ENCODE data around the gene KCNMA1. TPM values are rescaled to one million over a fixed set of nuclear protein-coding genes. Genes with fewer than 3 reads are reported as not detected.

KCNMA1 gene
- total and polyA plus RNA-seq, 2 donors from 2014 or later, result 4.2 to 8.9 TPM

DNA sequence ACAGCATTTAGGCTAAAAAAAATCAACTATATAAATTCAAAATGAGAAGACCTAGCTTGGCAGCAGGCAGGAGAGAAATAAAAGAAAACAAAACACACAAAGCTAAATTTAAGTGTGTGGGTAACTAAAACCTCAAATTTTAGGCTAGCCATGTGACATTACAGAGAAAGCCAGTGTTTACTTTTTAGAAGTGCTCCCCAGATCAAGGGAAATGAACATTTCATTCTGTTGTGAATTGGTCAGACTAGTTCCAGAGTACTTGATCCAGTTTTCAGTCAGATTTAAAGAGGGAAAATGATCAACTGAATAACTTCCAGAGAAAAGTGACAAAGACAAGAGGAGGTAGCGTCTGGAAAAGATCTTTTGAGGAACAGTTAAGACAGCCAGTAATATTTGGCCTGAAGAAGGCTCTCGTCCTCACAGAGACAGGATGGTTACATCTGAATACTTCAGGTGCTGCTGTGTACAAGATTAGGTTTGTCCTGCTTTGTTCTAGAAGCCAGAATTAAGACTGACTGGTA is 563.4 kb downstream of the KCNMA1 start:
- intact Hi-C loops (cut with DNase I), result no loop called here
- H3K9me3 ChIP-seq (ENCODE audit: control insufficient read depth in 2 of 3, insufficient read depth in 1 of 3, low read length in 3 of 3), result no peaks in the 10 kb centered on the region
- no peak for TF ChIP-seq CTCF (IDR thresholded peaks at IDR 0.05; ENCODE audit: borderline replicate concordance, extremely low read depth, insufficient read depth)
- no peak overlapping the region for H3K27ac ChIP-seq (ENCODE audit: low read depth in 2 of 2, low read length in 2 of 2)
- H3K4me1 ChIP-seq (ENCODE audit: control insufficient read depth in 2 of 3, insufficient read depth in 2 of 3, low read depth in 1 of 3, low read length in 3 of 3), result no peaks in the 10 kb centered on the region
- no peaks in the 10 kb centered on the region for H3K36me3 ChIP-seq (ENCODE audit: control insufficient read depth in 2 of 3, insufficient read depth in 3 of 3, low read length in 3 of 3)
- H3K4me3 ChIP-seq (ENCODE audit: low read length in 3 of 3), result no peak overlapping the region
- H3K27me3 ChIP-seq (ENCODE audit: control insufficient read depth, insufficient read depth, low read length), result no peaks in the 10 kb centered on the region
- H3K9ac ChIP-seq (ENCODE audit: low read length in 3 of 3), result no peak overlapping the region
- DNase-seq (no peak), FAIRE-seq (no peak)

DNA sequence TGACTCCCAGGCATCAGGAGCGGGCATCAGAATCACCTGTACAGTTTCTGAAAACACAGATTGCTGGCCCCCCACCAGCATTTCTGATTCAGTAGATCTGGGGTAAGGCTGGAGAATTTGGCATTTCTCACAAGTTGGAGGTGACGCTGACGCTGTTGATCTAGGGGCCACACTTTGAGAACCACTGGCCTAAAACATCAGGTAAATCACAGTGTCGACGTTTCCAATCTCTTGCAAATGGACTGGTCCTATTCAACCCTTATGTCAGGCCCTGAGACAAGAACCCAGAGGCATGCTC is 564.0 kb downstream of the KCNMA1 start:
- no peak for FAIRE-seq
- H3K4me1 ChIP-seq (ENCODE audit: control insufficient read depth in 2 of 3, insufficient read depth in 2 of 3, low read depth in 1 of 3, low read length in 3 of 3), result no peaks in the 10 kb centered on the region
- H3K27ac ChIP-seq (ENCODE audit: low read depth in 2 of 2, low read length in 2 of 2), result no peak overlapping the region
- no peak overlapping the region for H3K4me3 ChIP-seq (ENCODE audit: low read length in 3 of 3)
- intact Hi-C loops (cut with DNase I), result no loop called here
- no peaks in the 10 kb centered on the region for H3K27me3 ChIP-seq (ENCODE audit: control insufficient read depth, insufficient read depth, low read length)
- no peak overlapping the region for H3K9ac ChIP-seq (ENCODE audit: low read length in 3 of 3)
- DNase-seq, result no peak
- no peaks in the 10 kb centered on the region for H3K9me3 ChIP-seq (ENCODE audit: control insufficient read depth in 2 of 3, insufficient read depth in 1 of 3, low read length in 3 of 3)
- H3K36me3 ChIP-seq (ENCODE audit: control insufficient read depth in 2 of 3, insufficient read depth in 3 of 3, low read length in 3 of 3), result no peaks in the 10 kb centered on the region
- TF ChIP-seq CTCF (IDR thresholded peaks at IDR 0.05; ENCODE audit: borderline replicate concordance, extremely low read depth, insufficient read depth), result no peak

- DNase-seq (no peak), FAIRE-seq (no peak)
- Histone ChIP-seq H3K27me3 (ENCODE audit: control insufficient read depth, insufficient read depth, low read length) (no peaks in the 10 kb centered on the region), H3K4me3 (ENCODE audit: low read length in 3 of 3) (no peak overlapping the region), H3K4me1 (ENCODE audit: control insufficient read depth in 2 of 3, insufficient read depth in 2 of 3, low read depth in 1 of 3, low read length in 3 of 3) (no peaks in the 10 kb centered on the region), H3K36me3 (ENCODE audit: control insufficient read depth in 2 of 3, insufficient read depth in 3 of 3, low read length in 3 of 3) (no peaks in the 10 kb centered on the region), H3K27ac (ENCODE audit: low read depth in 2 of 2, low read length in 2 of 2) (no peak overlapping the region), H3K9me3 (ENCODE audit: control insufficient read depth in 2 of 3, insufficient read depth in 1 of 3, low read length in 3 of 3) (no peaks in the 10 kb centered on the region), H3K9ac (ENCODE audit: low read length in 3 of 3) (no peak overlapping the region)
- intact Hi-C loops (cut with DNase I), result no loop called here
- TF ChIP-seq CTCF (IDR thresholded peaks at IDR 0.05; ENCODE audit: borderline replicate concordance, extremely low read depth, insufficient read depth), result no peak
These were observed 564.6 kb downstream of the KCNMA1 start for GRCh38 chr10:77072836-77073662.

All from kidney (tissue), 14 donors.